ENCODE results near the gene LRRC74B. TPM values are rescaled to one million over a fixed set of nuclear protein-coding genes. Genes with fewer than 3 reads are reported as not detected.

Gene LRRC74B
- total RNA-seq, 1 donor from 2014 or later = not detected

DNA sequence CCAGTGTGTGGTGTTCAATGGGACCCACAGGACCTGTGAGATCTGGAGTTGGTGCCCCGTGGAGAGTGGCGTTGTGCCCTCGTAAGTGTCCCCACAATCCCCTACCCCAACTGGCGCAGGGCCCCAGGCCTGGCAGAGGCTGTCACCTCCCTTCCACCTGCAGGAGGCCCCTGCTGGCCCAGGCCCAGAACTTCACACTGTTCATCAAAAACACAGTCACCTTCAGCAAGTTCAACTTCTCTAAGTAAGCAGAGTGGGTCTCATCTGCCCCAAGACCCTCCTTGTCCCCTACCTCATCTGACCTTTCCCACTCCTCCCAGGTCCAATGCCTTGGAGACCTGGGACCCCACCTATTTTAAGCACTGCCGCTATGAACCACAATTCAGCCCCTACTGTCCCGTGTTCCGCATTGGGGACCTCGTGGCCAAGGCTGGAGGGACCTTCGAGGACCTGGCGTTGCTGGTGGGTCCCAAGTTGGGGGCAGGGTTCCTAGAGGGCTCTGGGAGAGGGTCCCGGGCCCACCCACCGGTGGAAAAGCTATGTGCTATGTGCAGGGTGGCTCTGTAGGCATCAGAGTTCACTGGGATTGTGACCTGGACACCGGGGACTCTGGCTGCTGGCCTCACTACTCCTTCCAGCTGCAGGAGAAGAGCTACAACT is 22.7 kb upstream of the LRRC74B start:
- Mint-ChIP-seq H3K27me3 (ENCODE audit: unreplicated experiment) (peaks cover 6% of the 10 kb centered on the region), H3K4me3 (ENCODE audit: unreplicated experiment) (no peak overlapping the region), H3K9me3 (ENCODE audit: unreplicated experiment) (no peaks in the 10 kb centered on the region), H3K27ac (ENCODE audit: unreplicated experiment) (no peak overlapping the region), H3K36me3 (ENCODE audit: low read depth, unreplicated experiment) (peaks cover 4% of the 10 kb centered on the region), H3K4me1 (ENCODE audit: unreplicated experiment) (peaks cover 4% of the 10 kb centered on the region)
- TF ChIP-seq, protein P1, sequence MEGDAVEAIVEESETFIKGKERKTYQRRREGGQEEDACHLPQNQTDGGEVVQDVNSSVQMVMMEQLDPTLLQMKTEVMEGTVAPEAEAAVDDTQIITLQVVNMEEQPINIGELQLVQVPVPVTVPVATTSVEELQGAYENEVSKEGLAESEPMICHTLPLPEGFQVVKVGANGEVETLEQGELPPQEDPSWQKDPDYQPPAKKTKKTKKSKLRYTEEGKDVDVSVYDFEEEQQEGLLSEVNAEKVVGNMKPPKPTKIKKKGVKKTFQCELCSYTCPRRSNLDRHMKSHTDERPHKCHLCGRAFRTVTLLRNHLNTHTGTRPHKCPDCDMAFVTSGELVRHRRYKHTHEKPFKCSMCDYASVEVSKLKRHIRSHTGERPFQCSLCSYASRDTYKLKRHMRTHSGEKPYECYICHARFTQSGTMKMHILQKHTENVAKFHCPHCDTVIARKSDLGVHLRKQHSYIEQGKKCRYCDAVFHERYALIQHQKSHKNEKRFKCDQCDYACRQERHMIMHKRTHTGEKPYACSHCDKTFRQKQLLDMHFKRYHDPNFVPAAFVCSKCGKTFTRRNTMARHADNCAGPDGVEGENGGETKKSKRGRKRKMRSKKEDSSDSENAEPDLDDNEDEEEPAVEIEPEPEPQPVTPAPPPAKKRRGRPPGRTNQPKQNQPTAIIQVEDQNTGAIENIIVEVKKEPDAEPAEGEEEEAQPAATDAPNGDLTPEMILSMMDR (IDR thresholded peaks at IDR 0.05; ENCODE audit: unreplicated experiment) = peak; percentile 18
- no peak for DNase-seq (ENCODE audit: low spot score)

DNA sequence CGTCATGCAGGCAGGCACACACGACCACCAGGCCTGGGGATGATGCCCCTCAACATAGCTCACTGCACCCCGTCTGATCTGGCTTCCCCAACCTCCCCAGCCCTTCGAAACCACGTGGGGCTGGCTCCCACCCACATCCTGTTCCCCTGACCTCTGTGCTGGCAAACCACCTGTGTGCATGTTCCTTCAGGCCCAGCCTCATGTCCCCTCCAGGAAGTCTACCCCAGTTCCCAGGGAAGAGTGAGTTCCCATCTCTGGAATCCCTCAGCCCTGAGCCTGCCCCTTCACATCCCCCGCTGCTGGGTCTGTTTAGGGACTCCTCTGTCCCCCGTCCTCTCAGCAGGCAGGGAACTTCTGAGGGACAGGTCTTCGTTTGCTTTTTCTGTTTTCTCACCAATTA is 20.5 kb upstream of the LRRC74B start:
- no peak overlapping the region for H3K27ac Mint-ChIP-seq (ENCODE audit: unreplicated experiment)
- DNase-seq (ENCODE audit: low spot score) = no peak
- peaks cover 4% of the 10 kb centered on the region for H3K4me1 Mint-ChIP-seq (ENCODE audit: unreplicated experiment)
- H3K4me3 Mint-ChIP-seq (ENCODE audit: unreplicated experiment) = no peak overlapping the region
- peaks cover 9% of the 10 kb centered on the region for H3K27me3 Mint-ChIP-seq (ENCODE audit: unreplicated experiment)
- TF ChIP-seq, protein P1 (IDR thresholded peaks at IDR 0.05; ENCODE audit: unreplicated experiment) = no peak
- H3K36me3 Mint-ChIP-seq (ENCODE audit: low read depth, unreplicated experiment) = no peaks in the 10 kb centered on the region
- H3K9me3 Mint-ChIP-seq (ENCODE audit: unreplicated experiment) = no peaks in the 10 kb centered on the region

DNA sequence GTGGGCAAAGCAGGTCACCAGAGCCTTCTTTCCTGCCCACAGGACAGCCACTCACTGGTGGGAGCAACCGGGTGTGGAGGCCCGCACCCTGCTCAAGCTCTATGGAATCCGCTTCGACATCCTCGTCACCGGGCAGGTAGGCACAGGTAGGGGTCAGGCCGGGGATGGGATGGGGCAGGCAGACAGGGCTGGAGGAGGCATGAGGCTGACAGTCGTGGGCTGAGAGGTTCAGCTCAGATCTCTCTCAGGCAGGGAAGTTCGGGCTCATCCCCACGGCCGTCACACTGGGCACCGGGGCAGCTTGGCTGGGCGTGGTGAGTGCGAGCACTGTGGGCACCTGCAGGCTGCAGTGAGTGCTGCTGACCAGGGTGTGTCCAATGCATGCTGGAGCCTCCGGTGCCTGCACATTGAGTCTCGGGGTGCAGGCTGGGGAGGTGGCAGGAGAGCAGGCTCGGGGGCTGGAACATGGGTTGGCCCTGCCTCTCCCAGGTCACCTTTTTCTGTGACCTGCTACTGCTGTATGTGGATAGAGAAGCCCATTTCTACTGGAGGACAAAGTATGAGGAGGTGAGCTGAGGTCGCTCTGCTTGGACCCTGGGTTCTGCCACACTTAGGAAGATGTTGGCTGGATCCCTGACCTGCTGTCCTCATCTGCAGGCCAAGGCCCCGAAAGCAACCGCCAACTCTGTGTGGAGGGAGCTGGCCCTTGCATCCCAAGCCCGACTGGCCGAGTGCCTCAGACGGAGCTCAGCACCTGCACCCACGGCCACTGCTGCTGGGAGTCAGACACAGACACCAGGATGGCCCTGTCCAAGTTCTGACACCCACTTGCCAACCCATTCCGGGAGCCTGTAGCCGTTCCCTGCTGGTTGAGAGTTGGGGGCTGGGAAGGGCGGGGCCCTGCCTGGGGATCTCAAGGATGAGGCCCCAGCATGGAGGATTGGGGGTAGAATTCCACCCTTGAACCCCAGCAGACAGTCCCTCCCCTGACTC is 19.7 kb upstream of the LRRC74B start:
- no peaks in the 10 kb centered on the region for H3K9me3 Mint-ChIP-seq (ENCODE audit: unreplicated experiment)
- no peak for DNase-seq (ENCODE audit: low spot score)
- H3K4me1 Mint-ChIP-seq (ENCODE audit: unreplicated experiment) = peaks cover 4% of the 10 kb centered on the region
- TF ChIP-seq, protein P1 (IDR thresholded peaks at IDR 0.05; ENCODE audit: unreplicated experiment) = no peak
- H3K4me3 Mint-ChIP-seq (ENCODE audit: unreplicated experiment) = no peak overlapping the region
- H3K27me3 Mint-ChIP-seq (ENCODE audit: unreplicated experiment) = peaks cover 11% of the 10 kb centered on the region
- H3K27ac Mint-ChIP-seq (ENCODE audit: unreplicated experiment) = no peak overlapping the region
- no peaks in the 10 kb centered on the region for H3K36me3 Mint-ChIP-seq (ENCODE audit: low read depth, unreplicated experiment)

DNA sequence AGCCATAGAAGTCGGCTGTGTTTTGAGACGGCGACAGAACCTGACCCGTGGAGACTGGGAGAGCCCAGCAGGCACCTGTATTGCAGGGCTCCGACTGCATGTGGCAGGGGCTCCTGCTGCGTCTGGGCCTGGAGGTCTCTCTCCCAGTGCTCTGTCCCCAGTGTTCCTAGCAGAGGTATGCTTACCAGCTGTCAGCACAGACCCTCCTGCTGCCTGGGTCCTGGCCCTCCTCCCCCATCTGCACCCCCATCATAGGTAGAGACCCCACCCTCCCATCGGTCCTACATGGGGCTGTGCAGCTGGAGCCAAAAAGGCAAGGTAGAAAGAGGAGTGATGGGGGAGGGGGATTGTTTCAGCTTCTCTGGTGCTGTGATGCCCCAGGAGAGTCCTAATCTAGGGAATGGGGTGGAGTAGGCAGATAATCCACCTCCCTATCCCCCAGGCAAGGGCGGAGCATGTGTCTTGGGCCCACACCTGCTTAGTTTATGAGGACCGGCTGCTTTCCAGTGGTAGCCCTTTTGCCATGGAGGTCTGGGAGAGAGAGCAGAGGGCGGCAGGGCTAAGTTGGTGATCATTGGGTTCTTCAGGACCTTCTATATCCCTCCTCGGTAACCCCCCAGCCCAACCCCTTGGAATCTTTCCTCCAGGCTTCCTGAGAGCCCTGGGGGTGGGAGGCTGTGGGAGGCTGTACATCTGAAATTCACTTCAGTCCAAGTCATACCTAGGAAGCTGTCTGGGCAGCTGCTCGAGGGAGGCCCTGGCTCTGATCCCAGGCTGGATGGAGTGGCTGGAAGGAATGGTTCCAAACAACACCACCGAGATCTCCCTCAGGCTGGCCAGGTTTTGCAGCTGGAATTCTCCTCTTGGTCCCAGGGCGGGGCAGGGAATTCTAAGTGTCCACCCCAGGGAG is 18.7 kb upstream of the LRRC74B start:
- Mint-ChIP-seq H3K27ac (ENCODE audit: unreplicated experiment) (no peak overlapping the region), H3K27me3 (ENCODE audit: unreplicated experiment) (peaks cover 10% of the 10 kb centered on the region)

More for the DNA sequence above, 18.7 kb upstream of the LRRC74B start:
- Mint-ChIP-seq H3K36me3 (ENCODE audit: low read depth, unreplicated experiment) (no peaks in the 10 kb centered on the region), H3K4me1 (ENCODE audit: unreplicated experiment) (peaks cover 4% of the 10 kb centered on the region), H3K9me3 (ENCODE audit: unreplicated experiment) (no peaks in the 10 kb centered on the region), H3K4me3 (ENCODE audit: unreplicated experiment) (no peak overlapping the region)
- DNase-seq (ENCODE audit: low spot score) = no peak
- TF ChIP-seq, protein P1 (IDR thresholded peaks at IDR 0.05; ENCODE audit: unreplicated experiment) = no peak
